ENCODE data around the gene ETFA.

GRCh38 chr15:76340198-76340802 lies 29.0 kb upstream of the ETFA start:
- TF ChIP-seq FOXM1 (IDR thresholded peaks at IDR 0.05; ENCODE audit: borderline replicate concordance) (no peak), ELF4 (IDR thresholded peaks at IDR 0.05) (no peak), SP1 (IDR thresholded peaks at IDR 0.05) (no peak), ARNT (IDR thresholded peaks at IDR 0.05) (no peak), BHLHE40 (IDR thresholded peaks at IDR 0.05; ENCODE audit: borderline replicate concordance) (no peak), ZNF384 (IDR thresholded peaks at IDR 0.05) (no peak), PKNOX1 (IDR thresholded peaks at IDR 0.05) (no peak), SUZ12 (IDR thresholded peaks at IDR 0.05) (no peak), NFRKB (IDR thresholded peaks at IDR 0.05) (no peak), FOXK2 (IDR thresholded peaks at IDR 0.05) (no peak), HDGF (IDR thresholded peaks at IDR 0.05; ENCODE audit: borderline replicate concordance) (no peak), FOXA1 (IDR thresholded peaks at IDR 0.05) (no peak)
